ENCODE measurements around the gene DDRGK1.
"Not testable (repeated sequence)": the region's sequence is repeated elsewhere in the genome, so short reads cannot be mapped to it uniquely, and the experiment has no call there.

The DDRGK1 gene

DNA sequence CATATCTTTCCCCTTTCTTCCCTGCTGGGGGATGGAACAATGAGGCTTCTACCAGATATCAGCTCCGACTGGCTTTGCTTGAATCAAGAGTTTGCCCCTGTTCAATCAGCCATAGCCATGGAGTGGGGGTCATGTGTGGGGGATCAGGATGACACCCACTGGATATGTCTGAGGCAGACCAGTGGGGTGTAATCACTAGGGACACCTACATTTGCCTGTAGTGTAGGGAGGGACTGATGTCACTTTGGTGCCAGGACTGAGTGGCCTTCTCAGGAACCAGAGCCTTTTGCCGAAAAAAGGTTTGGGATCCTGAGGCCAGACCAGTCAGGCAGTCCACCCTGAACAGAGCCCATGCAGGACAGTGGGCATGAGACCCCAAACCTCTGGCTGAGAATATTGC is 5.9 kb upstream of the DDRGK1 start:
- DNase-seq = no peak

- no peak for DNase-seq
Measured at GRCh38 chr20:3209946-3210317, 5.5 kb upstream of the DDRGK1 start.

GRCh38 chr20:3209257-3209945 is 4.9 kb upstream of the DDRGK1 start, which contains the start of gene ITPA:
TSS of gene ITPA (plus strand) at chr20:3209498. CDS start at chr20:3209552, 54 bp downstream.
- DNase-seq = no peak

GRCh38 chr20:3208786-3209256 is 4.3 kb upstream of the DDRGK1 start:
- no peak for DNase-seq

GRCh38 chr20:3203315-3204123 is 963 bp downstream of the DDRGK1 start:
- DNase-seq = no peak

DNA sequence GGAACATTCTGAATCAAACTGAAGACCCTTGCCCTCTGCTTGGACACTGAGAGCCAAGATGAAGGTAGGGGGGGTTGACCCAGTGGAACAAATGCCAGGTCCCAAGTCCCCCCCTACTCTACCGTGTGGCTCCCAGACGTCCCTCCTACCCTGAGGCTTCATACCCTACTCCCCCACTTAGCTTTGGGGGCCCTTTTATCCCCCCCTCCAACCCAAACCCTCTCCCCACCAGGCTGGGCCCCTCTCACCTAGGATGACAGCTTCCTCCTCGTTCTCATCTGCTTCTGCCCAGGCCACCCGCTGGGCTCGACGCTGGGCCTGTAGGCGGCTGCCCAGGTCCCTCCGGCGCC is 1.5 kb downstream of the DDRGK1 start:
- no peak for DNase-seq

GRCh38 chr20:3199976-3200755 is 4.3 kb downstream of the DDRGK1 start:
- DNase-seq = no peak

GRCh38 chr20:3199206-3199605 is 5.3 kb downstream of the DDRGK1 start:
- no peak for DNase-seq

- DNase-seq = no peak
Measured at GRCh38 chr20:3195590-3196237, 8.8 kb downstream of the DDRGK1 start.

GRCh38 chr20:3194617-3195280 is 9.7 kb downstream of the DDRGK1 start:
- DNase-seq = no peak

DNA sequence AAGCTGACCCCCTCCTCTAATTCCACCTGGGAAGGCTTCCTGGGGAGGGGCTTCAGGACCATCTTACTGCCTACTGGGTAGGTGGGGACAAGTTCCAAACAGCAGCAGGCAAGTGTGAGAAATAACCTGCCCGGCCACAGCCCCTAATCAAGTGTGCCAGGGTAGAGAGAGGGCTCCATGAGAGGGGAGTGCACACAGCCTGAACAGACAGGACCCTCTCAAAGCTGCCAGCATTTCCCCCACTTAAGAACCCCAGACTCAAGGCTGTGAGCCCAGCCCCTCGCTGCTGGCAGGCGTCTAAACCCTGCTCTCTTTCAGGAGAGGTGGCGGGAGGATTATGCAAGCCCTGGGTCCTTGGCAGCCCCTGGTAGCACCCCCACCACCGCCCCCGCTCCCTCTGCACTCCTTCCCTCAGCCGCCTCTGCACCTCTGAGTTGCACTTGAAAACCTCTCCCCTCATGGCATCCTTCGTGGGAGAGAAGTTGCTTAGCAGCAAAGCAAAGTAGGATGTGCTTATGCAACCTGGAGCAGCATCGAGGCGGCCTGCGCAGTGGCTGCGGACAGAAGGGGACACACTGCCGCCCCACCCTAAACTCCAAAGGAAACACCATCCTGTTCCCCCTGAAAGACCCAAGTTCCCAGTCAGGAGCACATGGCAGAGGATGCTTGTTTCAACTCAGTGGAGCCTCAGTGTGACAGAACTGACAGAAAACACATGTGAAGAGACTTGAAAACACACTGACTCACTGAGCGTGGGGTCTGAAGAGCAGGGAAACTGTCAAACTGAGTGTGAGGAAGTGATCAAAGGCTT is 10.5 kb downstream of the DDRGK1 start:
- no peak for DNase-seq

- no peak for DNase-seq
Measured at GRCh38 chr20:3192226-3193015, 12.1 kb downstream of the DDRGK1 start.

DNA sequence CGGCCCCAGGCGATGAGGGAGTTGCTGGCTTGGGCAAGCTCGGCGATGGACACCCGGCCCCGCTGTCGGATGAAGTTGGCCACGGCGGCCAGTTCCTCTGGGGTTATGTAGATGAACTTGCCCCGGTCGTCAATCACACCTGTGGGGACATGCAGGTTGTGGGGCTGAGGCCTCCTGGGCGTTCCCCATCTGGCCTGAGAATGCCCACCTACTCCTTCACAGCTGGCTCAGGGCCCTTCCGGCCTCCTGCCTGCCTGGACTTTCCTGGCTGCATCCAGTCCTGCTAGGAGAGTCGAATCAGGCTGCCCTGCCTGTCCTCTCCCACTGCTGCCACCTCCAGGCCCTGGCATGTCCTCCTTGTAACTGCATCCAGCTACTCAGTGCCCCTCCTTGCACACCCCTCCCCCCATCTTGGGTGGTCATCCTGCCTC is 13.8 kb downstream of the DDRGK1 start:
- DNase-seq = no peak

- no peak for DNase-seq
Measured at GRCh38 chr20:3189561-3190131, 14.8 kb downstream of the DDRGK1 start.

- DNase-seq = no peak
Measured at GRCh38 chr20:3188823-3189413, 15.6 kb downstream of the DDRGK1 start.

- not testable (repeated sequence) for DNase-seq
Measured at GRCh38 chr20:3187861-3188260, 16.6 kb downstream of the DDRGK1 start.

DNA sequence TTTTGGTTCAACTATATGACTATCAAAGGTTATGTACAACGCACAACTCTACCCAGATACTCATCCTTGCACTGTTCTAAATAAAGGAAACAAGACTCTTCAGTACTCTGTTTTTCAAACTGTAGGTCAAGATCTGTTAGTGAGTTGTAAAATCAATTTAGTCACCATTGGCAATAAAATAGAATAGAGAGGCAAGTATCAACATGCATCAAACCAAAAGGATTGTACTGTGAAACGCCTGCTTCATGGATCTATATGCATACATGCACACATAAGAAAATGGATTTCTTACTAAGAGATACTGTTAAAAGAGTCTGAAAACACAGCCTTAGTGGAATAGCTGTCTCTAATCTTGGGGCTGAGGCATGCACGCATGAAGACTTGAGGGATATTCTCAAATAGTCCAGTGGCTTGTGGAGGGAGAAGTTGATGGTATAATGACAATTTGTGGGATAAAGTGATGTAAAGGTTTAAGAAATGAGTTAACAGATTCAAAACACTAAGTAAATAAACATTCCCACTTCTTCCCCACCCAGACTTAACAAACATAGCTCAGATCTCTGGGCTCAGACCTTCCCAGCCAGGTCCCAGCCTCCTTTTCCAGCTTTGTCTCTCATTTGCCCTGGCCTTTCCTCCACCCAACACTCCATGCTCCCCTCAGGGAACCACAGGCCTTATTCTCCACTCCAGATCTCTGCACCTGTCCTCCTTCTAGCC is 20.4 kb downstream of the DDRGK1 start:
- DNase-seq = no peak

DNA sequence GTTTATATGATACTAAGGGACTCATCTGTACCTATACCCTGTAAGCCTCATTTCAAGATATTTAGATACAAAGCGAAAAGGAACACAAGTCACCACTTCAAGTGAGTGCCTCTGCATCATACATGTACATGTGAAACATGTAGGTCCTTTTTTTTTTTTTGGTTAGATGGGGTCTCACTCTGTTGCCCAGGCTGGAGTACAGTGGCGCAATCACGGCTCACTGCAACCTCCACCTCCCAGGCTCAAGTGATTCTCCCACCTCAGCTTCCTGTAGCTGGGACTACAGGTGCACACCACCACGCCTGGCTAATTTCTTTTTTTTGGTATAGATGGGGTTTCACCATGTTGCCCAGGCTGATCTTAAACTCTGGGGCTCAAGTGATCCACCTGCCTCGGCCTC is 22.1 kb downstream of the DDRGK1 start:
- DNase-seq = not testable (repeated sequence)

- DNase-seq = no peak
Measured at GRCh38 chr20:3181270-3181669, 23.2 kb downstream of the DDRGK1 start.

Data from activated gamma-delta T cell (primary cell).